HEK293 (cell line): Measurements from ENCODE around the gene ERICH4.

Experiments
- CTCF ChIA-PET: fragments of 350-600 bp; formaldehyde crosslinking; extraction: SDS; loops from one replicate; lab custom pipeline; 2021; ENCODE audit warnings: antibody characterized with exemption; lab: Yijun Ruan, JAX
- POLR2A ChIA-PET: fragments of 300-600 bp; formaldehyde crosslinking; extraction: SDS; loops from one replicate; lab custom pipeline; 2020; ENCODE audit warnings: antibody characterized with exemption, inconsistent platforms; lab: Yijun Ruan, JAX
- H3K27ac ChIP-seq: fragments of 200-500 bp; sonication (Bioruptor generic); 2 replicates; pipeline ENCODE4 v1.5.1; 2014; ENCODE audit warnings: low read depth, low read length, control low read depth, inconsistent platforms; ENCODE audit errors: extremely low read depth
- H3K36me3 ChIP-seq, 2 experiments: fragments of 200-500 bp in 1 of 2; sonication (Bioruptor generic) in 1 of 2; 1 replicate in 1 of 2; 2 replicates in 1 of 2; pipeline ENCODE4 v1.5.1; 2014 to 2017; ENCODE audit warnings: inconsistent platforms in 2 of 2, low read length in 2 of 2; ENCODE audit not compliant: control insufficient read depth in 2 of 2, insufficient read depth in 1 of 2
- H3K4me1 ChIP-seq: fragments of 200-500 bp; sonication (Bioruptor generic); 2 replicates; pipeline ENCODE4 v1.5.1; 2014; ENCODE audit warnings: mild to moderate bottlenecking, low read length, inconsistent platforms; ENCODE audit not compliant: control insufficient read depth, insufficient read depth
- H3K4me3 ChIP-seq: 2 replicates; pipeline ENCODE4 v1.5.1; 2011; ENCODE audit warnings: low read depth, mild to moderate bottlenecking, control low read depth, low read length, moderate library complexity
- H3K9me3 ChIP-seq: fragments of 200-500 bp; sonication (Bioruptor generic); 2 replicates; pipeline ENCODE4 v1.5.1; 2014; ENCODE audit warnings: low read depth, low read length, inconsistent platforms; ENCODE audit not compliant: control insufficient read depth, insufficient read depth
- GLI4 ChIP-seq: fragments of 450-650 bp; formaldehyde crosslinking; IDR thresholded peaks from 2 replicates; pipeline ENCODE4 v1.5.1; 2016; ENCODE audit warnings: missing biosample characterization, missing genetic modification characterization
- GLIS1 ChIP-seq: fragments of 450-650 bp; formaldehyde crosslinking; IDR thresholded peaks from 2 replicates; pipeline ENCODE4 v1.5.1; 2016; ENCODE audit warnings: missing biosample characterization, missing genetic modification characterization
- SCRT2 ChIP-seq: fragments of 450-650 bp; formaldehyde crosslinking; IDR thresholded peaks from 2 replicates; pipeline ENCODE4 v1.5.1; 2016; ENCODE audit warnings: missing biosample characterization, missing genetic modification characterization
- TRIM28 ChIP-seq: IDR thresholded peaks from 2 replicates; pipeline ENCODE4 v1.6.1; 2011; ENCODE audit warnings: low read length, control low read depth, borderline replicate concordance
- ZNF248 ChIP-seq: fragments of 450-650 bp; formaldehyde crosslinking; IDR thresholded peaks from 2 replicates; pipeline ENCODE4 v1.5.1; 2017; ENCODE audit warnings: missing biosample characterization, missing genetic modification characterization
- ZNF366 ChIP-seq: fragments of 450-650 bp; formaldehyde crosslinking; conservative IDR thresholded peaks from 2 replicates; pipeline ENCODE4 v1.5.1; 2016; ENCODE audit warnings: missing biosample characterization, missing genetic modification characterization
- ZNF560 ChIP-seq: fragments of 450-650 bp; formaldehyde crosslinking; IDR thresholded peaks from 2 replicates; pipeline ENCODE4 v1.5.1; 2017; ENCODE audit warnings: missing biosample characterization, missing genetic modification characterization, borderline replicate concordance
- ZNF596 ChIP-seq: fragments of 450-650 bp; IDR thresholded peaks from 2 replicates; pipeline ENCODE4 v1.5.0; 2018; ENCODE audit warnings: missing biosample characterization, mild to moderate bottlenecking, missing genetic modification characterization, moderate library complexity
- ZNF76 ChIP-seq: fragments of 450-650 bp; formaldehyde crosslinking; IDR thresholded peaks from 2 replicates; pipeline ENCODE4; 2016; ENCODE audit warnings: low read depth, missing biosample characterization, missing genetic modification characterization, borderline replicate concordance
- ZSCAN30 ChIP-seq: fragments of 450-650 bp; IDR thresholded peaks from 2 replicates; pipeline ENCODE4 v1.5.1; 2018; ENCODE audit warnings: missing biosample characterization, mild to moderate bottlenecking, missing genetic modification characterization, moderate library complexity
- TF ChIP-seq, protein P1 (sequence below): fragments of 450-650 bp; formaldehyde crosslinking; IDR thresholded peaks from 2 replicates; pipeline ENCODE4 v1.5.1; 2017; ENCODE audit warnings: missing biosample characterization, missing genetic modification characterization
- TF ChIP-seq, protein P2 (sequence below): fragments of 450-650 bp; formaldehyde crosslinking; IDR thresholded peaks from 2 replicates; pipeline ENCODE4 v1.5.1; 2016; ENCODE audit warnings: missing biosample characterization, missing genetic modification characterization
- TF ChIP-seq, protein P3 (sequence below): fragments of 450-650 bp; formaldehyde crosslinking; IDR thresholded peaks from 2 replicates; pipeline ENCODE4 v1.5.1; 2016; ENCODE audit warnings: missing biosample characterization, missing genetic modification characterization
- TF ChIP-seq, protein P4 (sequence below): fragments of 450-650 bp; formaldehyde crosslinking; IDR thresholded peaks from 2 replicates; pipeline ENCODE4 v1.5.1; 2017; ENCODE audit warnings: missing biosample characterization, missing genetic modification characterization

ERICH4 gene

DNA sequence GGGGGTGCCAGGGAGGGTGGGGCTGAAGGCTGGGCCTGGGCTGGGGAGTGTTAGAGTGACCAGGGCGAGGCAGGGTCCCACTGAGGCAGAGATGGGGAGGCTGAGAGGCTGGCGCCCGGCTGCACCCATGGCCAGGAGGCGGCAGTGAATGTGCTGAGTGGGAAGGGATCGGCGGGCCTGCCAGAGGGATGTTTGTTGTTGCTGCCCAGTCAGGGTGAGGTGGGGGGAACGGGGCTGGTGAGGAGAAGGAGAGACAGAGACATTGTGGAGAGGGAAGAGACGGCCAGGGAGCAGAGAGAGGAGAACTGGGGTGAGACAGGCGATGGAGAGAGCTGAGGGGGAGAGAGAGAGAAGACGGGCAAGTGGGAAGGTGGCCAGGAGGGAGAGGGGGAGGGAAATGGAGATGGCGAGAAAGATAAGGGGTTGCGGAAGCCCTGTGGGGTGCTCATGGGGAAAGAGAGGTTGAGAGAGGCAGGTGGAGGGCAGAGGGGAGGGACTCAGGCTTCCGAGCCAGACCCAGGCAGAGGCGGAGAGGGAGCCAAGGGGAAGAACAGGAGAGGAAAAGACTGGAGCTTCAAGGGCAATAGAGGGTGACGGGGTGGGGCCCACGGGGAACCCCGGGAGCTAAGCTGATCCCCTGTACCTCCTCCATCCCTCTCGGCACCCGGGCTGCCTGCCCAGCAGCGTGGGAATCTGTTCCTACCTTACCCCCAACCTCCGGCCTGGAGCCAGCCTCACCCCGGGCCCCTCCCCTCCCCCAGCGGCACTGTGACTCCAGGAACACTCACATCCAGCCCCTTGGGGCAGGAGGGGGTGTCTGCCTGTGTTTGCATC lies 15.1 kb upstream of the ERICH4 start (continued):
- TF ChIP-seq, protein P1, sequence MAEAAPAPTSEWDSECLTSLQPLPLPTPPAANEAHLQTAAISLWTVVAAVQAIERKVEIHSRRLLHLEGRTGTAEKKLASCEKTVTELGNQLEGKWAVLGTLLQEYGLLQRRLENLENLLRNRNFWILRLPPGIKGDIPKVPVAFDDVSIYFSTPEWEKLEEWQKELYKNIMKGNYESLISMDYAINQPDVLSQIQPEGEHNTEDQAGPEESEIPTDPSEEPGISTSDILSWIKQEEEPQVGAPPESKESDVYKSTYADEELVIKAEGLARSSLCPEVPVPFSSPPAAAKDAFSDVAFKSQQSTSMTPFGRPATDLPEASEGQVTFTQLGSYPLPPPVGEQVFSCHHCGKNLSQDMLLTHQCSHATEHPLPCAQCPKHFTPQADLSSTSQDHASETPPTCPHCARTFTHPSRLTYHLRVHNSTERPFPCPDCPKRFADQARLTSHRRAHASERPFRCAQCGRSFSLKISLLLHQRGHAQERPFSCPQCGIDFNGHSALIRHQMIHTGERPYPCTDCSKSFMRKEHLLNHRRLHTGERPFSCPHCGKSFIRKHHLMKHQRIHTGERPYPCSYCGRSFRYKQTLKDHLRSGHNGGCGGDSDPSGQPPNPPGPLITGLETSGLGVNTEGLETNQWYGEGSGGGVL (tag by site-specific recombination): peak; percentile 80
- TF ChIP-seq, protein P2, sequence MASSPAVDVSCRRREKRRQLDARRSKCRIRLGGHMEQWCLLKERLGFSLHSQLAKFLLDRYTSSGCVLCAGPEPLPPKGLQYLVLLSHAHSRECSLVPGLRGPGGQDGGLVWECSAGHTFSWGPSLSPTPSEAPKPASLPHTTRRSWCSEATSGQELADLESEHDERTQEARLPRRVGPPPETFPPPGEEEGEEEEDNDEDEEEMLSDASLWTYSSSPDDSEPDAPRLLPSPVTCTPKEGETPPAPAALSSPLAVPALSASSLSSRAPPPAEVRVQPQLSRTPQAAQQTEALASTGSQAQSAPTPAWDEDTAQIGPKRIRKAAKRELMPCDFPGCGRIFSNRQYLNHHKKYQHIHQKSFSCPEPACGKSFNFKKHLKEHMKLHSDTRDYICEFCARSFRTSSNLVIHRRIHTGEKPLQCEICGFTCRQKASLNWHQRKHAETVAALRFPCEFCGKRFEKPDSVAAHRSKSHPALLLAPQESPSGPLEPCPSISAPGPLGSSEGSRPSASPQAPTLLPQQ: peak; percentile 65
- TF ChIP-seq, all 188 proteins: peak for 13

DNA sequence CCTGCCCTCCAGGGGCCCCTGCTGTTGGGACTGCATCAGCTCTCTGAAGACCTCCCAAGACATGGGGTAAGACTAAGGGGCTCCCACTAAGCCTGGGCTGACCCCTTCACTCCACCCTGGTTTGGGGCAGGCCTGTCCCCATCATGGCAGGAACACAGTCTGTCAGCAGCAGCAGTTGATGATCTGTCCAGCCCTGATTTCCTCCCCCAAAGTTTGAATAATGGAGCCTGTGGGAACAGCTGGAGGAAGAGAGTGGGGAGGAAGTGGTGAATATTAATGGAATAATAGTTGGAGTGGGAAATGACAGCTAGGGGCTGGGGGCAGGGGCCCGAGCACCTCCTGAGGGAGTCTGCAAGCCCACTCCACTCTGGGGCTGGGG lies 14.5 kb upstream of the ERICH4 start:
- Histone ChIP-seq H3K4me3 (no peak overlapping the region), H3K4me1 (peaks cover 13% of the 10 kb centered on the region), H3K27ac (no peak overlapping the region), H3K9me3 (no peaks in the 10 kb centered on the region), H3K36me3 (peaks cover 19 to 47% of the 10 kb centered on the region in 2 experiments; a peak in 2 of 3 replicates)
- ChIA-PET POLR2A (interaction anchor here (0.7 to 2.1 kb wide), 5 partner anchors 11 to 116 kb away, joined by 3 to 25 read pairs (median 3); partner anchors contain the start of genes B9D2, DMAC2 and ERICH4), CTCF (interaction anchor here (0.9 to 4.2 kb wide), 4 partner anchors 11 to 142 kb away, joined by 4 to 21 read pairs (median 7); partner anchors contain the start of gene DMAC2)
- TF ChIP-seq ZNF76 (no peak), ZSCAN30 (tag by site-specific recombination) (no peak), ZNF248 (tag by site-specific recombination) (no peak), ZNF560 (tag by site-specific recombination) (no peak), GLI4 (tag by site-specific recombination) (no peak), TRIM28 (no peak), ZNF596 (tag by site-specific recombination) (no peak), ZNF366 (tag by site-specific recombination) (no peak), GLIS1 (tag by site-specific recombination) (no peak)
- TF ChIP-seq, protein P3, sequence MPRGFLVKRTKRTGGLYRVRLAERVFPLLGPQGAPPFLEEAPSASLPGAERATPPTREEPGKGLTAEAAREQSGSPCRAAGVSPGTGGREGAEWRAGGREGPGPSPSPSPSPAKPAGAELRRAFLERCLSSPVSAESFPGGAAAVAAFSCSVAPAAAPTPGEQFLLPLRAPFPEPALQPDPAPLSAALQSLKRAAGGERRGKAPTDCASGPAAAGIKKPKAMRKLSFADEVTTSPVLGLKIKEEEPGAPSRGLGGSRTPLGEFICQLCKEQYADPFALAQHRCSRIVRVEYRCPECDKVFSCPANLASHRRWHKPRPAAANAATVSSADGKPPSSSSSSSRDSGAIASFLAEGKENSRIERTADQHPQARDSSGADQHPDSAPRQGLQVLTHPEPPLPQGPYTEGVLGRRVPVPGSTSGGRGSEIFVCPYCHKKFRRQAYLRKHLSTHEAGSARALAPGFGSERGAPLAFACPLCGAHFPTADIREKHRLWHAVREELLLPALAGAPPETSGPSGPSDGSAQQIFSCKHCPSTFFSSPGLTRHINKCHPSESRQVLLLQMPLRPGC (tag by site-specific recombination): no peak

DNA sequence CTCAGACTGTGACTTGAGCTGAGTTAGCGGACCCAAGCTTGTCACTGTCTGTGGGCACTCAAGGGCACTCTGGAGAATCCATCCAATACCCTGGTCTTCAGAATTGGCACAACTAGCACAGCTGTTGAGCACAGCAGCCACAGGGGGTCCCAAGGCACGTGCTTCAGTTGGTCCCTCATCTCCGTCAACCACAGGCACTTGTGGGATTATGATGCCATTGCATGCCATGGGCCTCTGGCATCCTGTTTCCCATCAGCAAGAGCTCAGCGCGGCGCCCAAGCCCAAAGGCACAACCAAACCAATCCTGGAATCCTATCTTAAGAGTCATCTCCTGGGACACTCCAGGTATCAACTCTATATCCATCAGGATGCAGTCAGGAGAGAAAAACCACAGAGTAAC lies 12.0 kb upstream of the ERICH4 start:
- Histone ChIP-seq H3K9me3 (no peaks in the 10 kb centered on the region), H3K4me1 (peaks cover 13% of the 10 kb centered on the region), H3K4me3 (no peak overlapping the region), H3K27ac (no peak overlapping the region), H3K36me3 (peaks cover 32 to 33% of the 10 kb centered on the region in 2 experiments; a peak in 2 of 3 replicates)
- TF ChIP-seq SCRT2 (tag by site-specific recombination): peak; percentile 31; the same call in 1 of the 2 replicates
- TF ChIP-seq, protein P4, sequence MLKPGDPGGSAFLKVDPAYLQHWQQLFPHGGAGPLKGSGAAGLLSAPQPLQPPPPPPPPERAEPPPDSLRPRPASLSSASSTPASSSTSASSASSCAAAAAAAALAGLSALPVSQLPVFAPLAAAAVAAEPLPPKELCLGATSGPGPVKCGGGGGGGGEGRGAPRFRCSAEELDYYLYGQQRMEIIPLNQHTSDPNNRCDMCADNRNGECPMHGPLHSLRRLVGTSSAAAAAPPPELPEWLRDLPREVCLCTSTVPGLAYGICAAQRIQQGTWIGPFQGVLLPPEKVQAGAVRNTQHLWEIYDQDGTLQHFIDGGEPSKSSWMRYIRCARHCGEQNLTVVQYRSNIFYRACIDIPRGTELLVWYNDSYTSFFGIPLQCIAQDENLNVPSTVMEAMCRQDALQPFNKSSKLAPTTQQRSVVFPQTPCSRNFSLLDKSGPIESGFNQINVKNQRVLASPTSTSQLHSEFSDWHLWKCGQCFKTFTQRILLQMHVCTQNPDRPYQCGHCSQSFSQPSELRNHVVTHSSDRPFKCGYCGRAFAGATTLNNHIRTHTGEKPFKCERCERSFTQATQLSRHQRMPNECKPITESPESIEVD (tag by site-specific recombination): no peak
- CTCF ChIA-PET: interaction anchor here (1.0 to 2.4 kb wide), 6 partner anchors 9 to 140 kb away, joined by 3 to 10 read pairs (median 4); partner anchors contain the start of gene DMAC2
- POLR2A ChIA-PET: interaction anchor here (0.9 to 1.0 kb wide), 2 partner anchors 9 to 21 kb away, joined by 3 to 5 read pairs; partner anchors contain the start of gene DMAC2
